Activated CD4-positive, CD25-positive, alpha-beta regulatory T cell treated with anti-CD3 and anti-CD28 coated beads, Interleukin-2, amount 50 U/mL, for 72 hours (primary cell): ENCODE results near the gene TBX2.
"Not testable (repeated sequence)": the region's sequence is repeated elsewhere in the genome, so short reads cannot be mapped to it uniquely, and the experiment has no call there.

Experiments
- DNase-seq: peaks from one replicate; pipeline ENCODE4 v3.0.0; 2021

TBX2 gene

GRCh38 chr17:61415374-61416210, 15.9 kb downstream of the TBX2 start:
- no peak for DNase-seq

DNA sequence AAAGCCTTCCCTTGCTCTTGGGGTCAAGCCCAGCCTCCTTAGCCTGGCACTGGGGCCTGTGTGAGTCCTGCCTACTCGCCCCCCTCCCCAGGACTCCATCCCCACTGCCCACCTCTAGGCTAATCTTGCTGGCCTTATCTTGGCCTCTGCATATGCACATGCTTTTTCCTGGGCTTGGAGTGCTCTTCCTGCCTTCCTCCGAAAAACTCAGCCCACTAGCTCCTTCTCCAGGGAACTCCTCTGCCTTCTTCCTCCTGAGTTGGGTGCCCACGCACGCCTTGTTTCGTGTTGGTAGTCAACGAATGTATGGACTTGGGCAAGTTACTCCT, 16.5 kb downstream of the TBX2 start:
- no peak for DNase-seq

- DNase-seq, result peak; percentile 68
Observed at GRCh38 chr17:61416540-61417363, 17.1 kb downstream of the TBX2 start.

GRCh38 chr17:61418449-61418848, 18.8 kb downstream of the TBX2 start:
- DNase-seq, result no peak

DNA sequence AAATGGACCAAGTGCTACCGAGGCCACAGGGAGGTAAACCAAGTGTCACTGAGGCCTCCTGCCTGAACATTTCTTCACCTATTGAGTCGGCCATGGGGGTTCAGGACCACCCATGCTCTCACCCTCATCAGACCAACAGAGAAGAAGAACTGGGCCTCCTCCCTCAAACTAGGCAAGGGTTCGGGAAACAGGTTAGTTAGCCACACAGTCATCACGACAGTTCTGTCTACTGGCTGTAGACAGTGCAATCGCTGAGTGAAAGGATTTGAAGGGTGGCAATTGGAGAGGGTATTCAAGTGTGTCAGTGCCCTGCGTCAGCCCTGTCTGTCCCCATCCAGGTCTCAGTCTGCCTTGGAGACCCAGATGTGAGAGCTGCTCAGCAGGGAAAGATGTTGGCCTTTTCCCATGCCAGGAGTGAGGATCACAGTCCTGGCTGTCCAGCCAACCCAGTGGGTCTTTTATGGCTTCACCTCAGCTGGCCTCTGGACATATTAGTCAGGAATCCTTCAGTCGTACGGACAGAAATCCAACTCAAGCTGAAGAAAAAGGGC, 19.9 kb downstream of the TBX2 start:
- DNase-seq, result no peak

DNA sequence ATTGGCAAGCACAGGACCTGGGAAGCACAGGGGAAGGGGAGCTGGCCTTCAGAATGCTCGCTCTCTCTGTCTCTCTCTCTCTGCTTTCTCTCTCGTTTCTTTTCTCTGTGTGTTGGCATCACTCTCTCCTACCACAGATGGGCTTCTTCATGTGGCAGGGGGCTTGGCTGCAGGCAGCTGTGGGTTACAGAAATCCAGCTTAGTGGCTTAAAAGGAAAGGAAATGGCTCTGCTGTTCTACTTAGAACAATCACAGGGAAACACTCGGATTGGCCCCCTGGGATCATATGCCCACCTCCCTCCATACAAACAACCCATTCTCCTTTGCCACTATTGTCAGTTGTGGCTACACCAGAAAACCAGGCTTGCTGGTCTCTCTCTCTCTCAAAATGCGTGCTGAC, 20.4 kb downstream of the TBX2 start:
- DNase-seq, result no peak

DNA sequence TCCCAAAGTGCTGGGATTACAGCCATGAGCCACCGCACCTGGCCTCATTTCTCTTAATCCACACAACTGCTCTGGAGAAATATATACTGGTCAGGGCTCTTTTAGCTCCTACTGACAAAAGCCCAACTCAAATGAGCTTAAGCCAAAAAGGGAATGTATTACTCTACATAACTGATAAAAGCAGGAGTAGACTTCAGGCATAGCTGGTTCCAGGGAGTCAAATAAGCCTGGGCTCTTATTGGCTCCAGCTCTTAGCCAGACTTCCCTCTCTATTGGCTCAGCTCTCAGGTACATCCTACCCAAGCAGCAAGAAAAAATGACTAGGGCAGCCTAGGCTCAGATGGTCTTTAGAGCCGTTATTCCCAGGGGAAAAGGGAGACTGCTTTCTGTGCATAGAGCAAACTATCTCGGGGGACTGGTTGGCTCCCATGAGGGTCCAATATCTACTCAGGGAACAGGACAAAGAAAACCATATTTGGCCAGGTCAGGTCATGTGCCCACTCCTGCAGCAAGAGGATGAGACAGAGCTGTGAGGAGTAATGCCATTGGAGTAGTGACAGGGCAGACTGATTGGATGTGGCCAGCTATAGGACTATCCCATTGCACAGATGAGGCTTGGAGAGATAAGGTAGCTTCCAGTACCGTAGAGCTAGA, 21.2 kb downstream of the TBX2 start:
- DNase-seq, result no peak

DNA sequence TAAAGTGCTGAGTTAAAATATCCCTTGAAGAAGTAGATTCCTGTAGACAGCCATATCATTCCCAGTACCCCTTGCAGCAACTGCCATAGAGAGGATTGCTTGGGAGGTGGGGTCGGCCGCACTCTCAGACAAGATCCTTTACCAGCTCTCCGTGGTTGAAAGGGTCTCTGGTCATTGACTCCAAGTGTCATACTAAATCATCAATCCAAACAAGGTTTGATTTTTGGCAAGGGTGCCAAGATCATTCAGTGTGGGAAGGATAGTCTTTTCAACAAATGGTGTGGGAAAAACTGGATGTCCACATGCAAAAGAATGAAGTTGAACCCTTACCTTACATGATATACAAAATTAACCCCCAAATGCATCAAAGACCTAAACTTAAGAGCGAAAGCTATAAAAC, 21.8 kb downstream of the TBX2 start:
- DNase-seq, result no peak

- no peak for DNase-seq
Observed at GRCh38 chr17:61422116-61422799, 22.6 kb downstream of the TBX2 start.

- DNase-seq, result no peak
Observed at GRCh38 chr17:61422869-61423268, 23.2 kb downstream of the TBX2 start.

GRCh38 chr17:61423967-61424649, 24.5 kb downstream of the TBX2 start:
- DNase-seq, result no peak

- DNase-seq, result no peak
Observed at GRCh38 chr17:61425682-61426481, 26.2 kb downstream of the TBX2 start.

DNA sequence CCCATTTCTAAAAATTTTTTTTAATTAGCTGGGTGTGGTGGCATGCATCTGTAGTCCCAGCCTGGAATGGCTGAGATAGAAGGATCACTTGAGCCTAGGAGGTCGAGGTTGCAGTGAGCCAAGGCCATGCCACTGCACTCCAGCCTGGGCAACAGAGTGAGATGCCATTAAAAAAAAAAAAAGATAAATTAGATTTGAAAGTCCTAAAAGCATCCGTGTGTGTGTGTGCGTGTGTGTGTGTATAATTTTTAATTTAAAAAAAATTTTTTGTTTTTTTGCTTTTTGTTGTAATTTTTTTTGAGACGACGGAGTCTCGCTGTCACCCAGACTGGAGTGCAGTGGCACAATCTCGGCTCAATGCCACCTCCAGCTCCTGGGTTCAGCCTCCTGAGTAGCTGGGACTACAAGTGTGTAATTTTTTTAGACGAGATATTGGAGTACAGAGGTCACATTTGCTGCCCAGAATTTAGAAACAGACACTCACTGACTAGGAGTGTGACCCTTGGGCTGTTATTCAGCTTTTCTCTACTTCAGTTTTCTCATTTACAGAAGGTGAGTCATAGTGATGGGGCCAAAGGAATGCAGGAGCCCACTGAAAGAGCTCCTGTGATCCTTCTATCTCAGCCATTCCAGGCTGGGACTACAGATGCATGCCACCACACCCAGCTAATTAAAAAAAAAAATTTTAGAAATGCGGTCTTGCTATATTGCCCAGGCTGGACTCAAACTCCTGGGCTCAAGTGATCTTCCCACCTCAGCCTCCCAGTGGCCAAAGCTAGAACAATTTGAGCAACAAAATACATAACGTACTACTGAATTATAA, 27.1 kb downstream of the TBX2 start:
- DNase-seq, result no peak

DNA sequence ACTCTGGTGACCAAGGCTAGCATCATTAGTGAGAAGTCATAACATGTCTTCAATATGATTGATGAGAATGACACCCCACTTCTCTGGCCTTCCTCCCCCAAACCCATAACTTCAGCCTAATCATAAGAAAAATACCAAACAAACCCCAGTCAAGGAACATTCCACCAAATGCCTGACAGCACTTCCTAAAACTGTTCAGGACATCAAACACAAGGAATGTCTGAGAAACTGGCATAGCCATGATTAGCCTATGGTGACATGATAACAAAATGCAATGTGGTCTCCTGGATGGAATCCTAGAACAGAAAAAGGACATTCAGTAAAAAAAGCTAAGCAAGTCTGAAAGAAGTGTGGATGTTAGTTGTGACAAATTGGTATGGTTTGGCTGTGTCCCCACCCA, 27.9 kb downstream of the TBX2 start:
- no peak for DNase-seq

DNA sequence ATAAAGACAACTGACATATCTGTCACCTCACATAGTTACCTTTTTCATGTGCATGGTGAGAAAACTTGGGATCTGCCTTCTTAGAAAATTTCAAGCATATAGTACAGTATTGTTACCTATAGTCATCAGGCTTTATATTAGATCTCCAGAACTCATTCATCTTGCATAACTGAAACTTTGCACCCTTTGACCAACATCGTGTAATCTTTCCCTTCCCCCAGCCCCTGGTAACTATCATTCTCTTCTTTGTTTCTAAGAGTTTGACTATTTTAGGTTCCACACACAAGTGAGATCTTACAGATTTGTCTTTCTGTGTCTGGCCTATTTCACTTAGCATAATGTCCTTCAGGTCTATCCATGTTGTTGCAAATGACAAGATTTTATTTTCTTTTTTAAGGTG, 29.6 kb downstream of the TBX2 start:
- no peak for DNase-seq

- DNase-seq, result not testable (repeated sequence)
Observed at GRCh38 chr17:61429831-61430230, 30.2 kb downstream of the TBX2 start.

GRCh38 chr17:61431594-61432311, 32.1 kb downstream of the TBX2 start:
- DNase-seq, result no peak

DNA sequence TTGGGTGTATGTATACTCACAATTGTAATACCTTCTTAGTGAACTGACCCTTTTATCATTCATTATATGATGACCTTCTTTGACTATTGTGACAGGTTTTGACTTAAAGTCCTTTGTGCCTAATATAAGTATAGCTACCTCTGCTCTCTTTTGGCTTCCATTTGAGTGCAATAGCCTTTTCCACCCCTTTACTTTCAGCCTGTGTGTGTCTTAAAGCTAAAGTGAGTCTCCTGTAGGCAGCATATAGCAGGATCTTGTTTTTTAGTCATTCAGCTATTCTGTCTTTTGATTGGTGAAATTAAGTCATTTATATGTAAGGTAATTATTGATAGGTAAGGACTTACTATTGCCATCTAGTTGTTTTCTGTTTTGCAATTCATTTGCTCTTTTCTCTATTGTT, 36.6 kb downstream of the TBX2 start:
- DNase-seq, result no peak

GRCh38 chr17:61436995-61437704, 37.5 kb downstream of the TBX2 start:
- DNase-seq, result no peak
